ENCODE data around the gene TMTC4.

The TMTC4 gene

GRCh38 chr13:100715604-100716003 lies 41.0 kb upstream of the TMTC4 start:
- H3K27ac ChIP-seq (ENCODE audit: low read depth, low read length) = no peak overlapping the region
- no peaks in the 10 kb centered on the region for H4K20me1 ChIP-seq (ENCODE audit: control insufficient read depth, insufficient read depth, low read depth, low read length)
- TF ChIP-seq CTCF (IDR thresholded peaks at IDR 0.05; ENCODE audit: low read depth, low read length, poor library complexity, severe bottlenecking) = no peak
- no peak for TF ChIP-seq EZH2phosphoT487 (IDR thresholded peaks at IDR 0.05; ENCODE audit: borderline replicate concordance, low read length)
- no peaks in the 10 kb centered on the region for H3K27me3 ChIP-seq (ENCODE audit: control insufficient read depth, low read length)
- H3F3A ChIP-seq (ENCODE audit: control insufficient read depth, insufficient read depth) = no peaks in the 10 kb centered on the region
- no peak overlapping the region for H3K4me2 ChIP-seq (ENCODE audit: low read length)
- no peaks in the 10 kb centered on the region for H3K9me2 ChIP-seq (replicated peaks; ENCODE audit: control insufficient read depth, low read length)
- no peaks in the 10 kb centered on the region for H3K36me3 ChIP-seq (ENCODE audit: control insufficient read depth, low read length)
- H3K4me3 ChIP-seq (ENCODE audit: low read length) = no peak overlapping the region
- no peaks in the 10 kb centered on the region for H3K9me3 ChIP-seq (ENCODE audit: control insufficient read depth, insufficient read depth, low read length)
- H3K4me1 ChIP-seq (ENCODE audit: control insufficient read depth, low read length) = peaks cover 14% of the 10 kb centered on the region
- H3K79me2 ChIP-seq (ENCODE audit: control insufficient read depth, low read length) = no peaks in the 10 kb centered on the region

- Histone ChIP-seq H3K9me3 (ENCODE audit: control insufficient read depth, insufficient read depth, low read length) (no peaks in the 10 kb centered on the region), H4K20me1 (ENCODE audit: control insufficient read depth, insufficient read depth, low read depth, low read length) (no peaks in the 10 kb centered on the region), H3K4me2 (ENCODE audit: low read length) (no peak overlapping the region), H3K4me3 (ENCODE audit: low read length) (no peak overlapping the region), H3K27me3 (ENCODE audit: control insufficient read depth, low read length) (no peaks in the 10 kb centered on the region), H3K36me3 (ENCODE audit: control insufficient read depth, low read length) (no peaks in the 10 kb centered on the region), H3K9me2 (replicated peaks; ENCODE audit: control insufficient read depth, low read length) (no peaks in the 10 kb centered on the region), H3F3A (ENCODE audit: control insufficient read depth, insufficient read depth) (no peaks in the 10 kb centered on the region), H3K27ac (ENCODE audit: low read depth, low read length) (no peak overlapping the region), H3K79me2 (ENCODE audit: control insufficient read depth, low read length) (no peaks in the 10 kb centered on the region), H3K4me1 (ENCODE audit: control insufficient read depth, low read length) (peaks cover 14% of the 10 kb centered on the region)
- TF ChIP-seq EZH2phosphoT487 (IDR thresholded peaks at IDR 0.05; ENCODE audit: borderline replicate concordance, low read length) (no peak), CTCF (IDR thresholded peaks at IDR 0.05; ENCODE audit: low read depth, low read length, poor library complexity, severe bottlenecking) (no peak)
Observed at GRCh38 chr13:100714478-100714877, 39.9 kb upstream of the TMTC4 start.

GRCh38 chr13:100710176-100710575 lies 35.6 kb upstream of the TMTC4 start:
- H3K27ac ChIP-seq (ENCODE audit: low read depth, low read length) = no peak overlapping the region
- no peak overlapping the region for H3K4me3 ChIP-seq (ENCODE audit: low read length)
- H3K9me3 ChIP-seq (ENCODE audit: control insufficient read depth, insufficient read depth, low read length) = no peaks in the 10 kb centered on the region; the same call in 1 of the 2 replicates
- H3K36me3 ChIP-seq (ENCODE audit: control insufficient read depth, low read length) = no peaks in the 10 kb centered on the region
- H3K9me2 ChIP-seq (replicated peaks; ENCODE audit: control insufficient read depth, low read length) = no peaks in the 10 kb centered on the region
- no peaks in the 10 kb centered on the region for H3F3A ChIP-seq (ENCODE audit: control insufficient read depth, insufficient read depth)
- no peaks in the 10 kb centered on the region for H3K79me2 ChIP-seq (ENCODE audit: control insufficient read depth, low read length)
- no peak overlapping the region for H3K4me2 ChIP-seq (ENCODE audit: low read length)
- TF ChIP-seq CTCF (IDR thresholded peaks at IDR 0.05; ENCODE audit: low read depth, low read length, poor library complexity, severe bottlenecking) (no peak), EZH2phosphoT487 (IDR thresholded peaks at IDR 0.05; ENCODE audit: borderline replicate concordance, low read length) (no peak)
- H4K20me1 ChIP-seq (ENCODE audit: control insufficient read depth, insufficient read depth, low read depth, low read length) = no peaks in the 10 kb centered on the region
- H3K27me3 ChIP-seq (ENCODE audit: control insufficient read depth, low read length) = 0 out of 2 replicates have a peak, but pooled peaks cover 3% of the 10 kb centered on the region
- peaks cover 21% of the 10 kb centered on the region for H3K4me1 ChIP-seq (ENCODE audit: control insufficient read depth, low read length)

Measured in DOHH2 (cell line).